Measurements from ENCODE around the gene TWIST2.

Gene TWIST2

GRCh38 chr2:238907717-238908173 is 59.9 kb downstream of the TWIST2 start:
- no peak for DNase-seq

DNA sequence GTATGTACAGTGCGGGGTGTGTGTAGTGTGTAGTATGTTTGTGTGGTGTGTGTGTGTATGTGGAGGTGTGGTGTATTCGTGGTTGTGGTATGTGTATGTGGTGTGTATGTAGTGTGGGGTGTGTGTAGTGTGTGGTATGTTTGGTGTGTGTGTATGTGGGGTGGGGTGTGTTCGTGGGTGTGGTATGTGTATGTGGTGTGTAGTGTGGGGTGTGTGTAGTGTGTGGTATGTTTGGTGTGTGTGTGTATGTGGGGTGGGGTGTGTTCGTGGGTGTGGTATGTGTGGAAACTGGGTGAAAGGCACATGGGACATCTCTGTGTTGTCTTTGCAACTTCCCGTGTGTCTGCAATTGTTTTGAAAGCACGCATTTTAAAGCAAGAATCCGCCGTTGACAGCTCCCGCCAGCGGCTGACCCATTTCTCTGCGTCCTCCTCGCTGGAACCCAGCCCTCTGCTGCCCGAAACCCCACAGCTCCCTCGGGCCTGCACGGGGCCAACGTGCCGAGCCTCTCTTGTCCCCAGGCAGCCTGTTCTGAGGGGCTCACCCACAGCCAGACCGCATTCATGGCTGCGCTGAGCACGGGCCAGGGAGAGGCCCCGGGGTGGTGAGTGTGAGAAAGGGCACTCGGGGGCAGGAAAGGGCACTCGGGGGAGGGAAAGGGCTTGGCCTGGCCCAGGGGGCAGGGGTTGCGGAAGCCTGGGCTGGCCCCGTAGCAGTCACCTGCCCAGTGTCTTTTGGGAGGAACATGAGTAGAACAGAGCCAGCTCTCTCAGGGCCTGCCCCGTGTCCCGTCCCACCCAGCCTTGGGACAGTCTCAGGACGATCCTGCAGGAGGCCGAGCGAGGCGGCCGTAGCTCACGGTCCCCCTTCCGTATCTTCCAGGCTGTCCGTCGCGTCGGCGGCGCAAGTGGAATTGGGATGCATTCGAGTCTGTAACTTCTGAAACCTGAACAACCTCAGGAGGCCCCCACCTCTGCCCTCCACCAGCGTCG is 61.4 kb downstream of the TWIST2 start:
- DNase-seq = no peak

GRCh38 chr2:238910751-238911351 is 63.0 kb downstream of the TWIST2 start:
- DNase-seq = no peak

- no peak for DNase-seq
These were observed 63.7 kb downstream of the TWIST2 start for GRCh38 chr2:238911376-238912227.

GRCh38 chr2:238912228-238912915 is 64.5 kb downstream of the TWIST2 start:
- DNase-seq = no peak

DNA sequence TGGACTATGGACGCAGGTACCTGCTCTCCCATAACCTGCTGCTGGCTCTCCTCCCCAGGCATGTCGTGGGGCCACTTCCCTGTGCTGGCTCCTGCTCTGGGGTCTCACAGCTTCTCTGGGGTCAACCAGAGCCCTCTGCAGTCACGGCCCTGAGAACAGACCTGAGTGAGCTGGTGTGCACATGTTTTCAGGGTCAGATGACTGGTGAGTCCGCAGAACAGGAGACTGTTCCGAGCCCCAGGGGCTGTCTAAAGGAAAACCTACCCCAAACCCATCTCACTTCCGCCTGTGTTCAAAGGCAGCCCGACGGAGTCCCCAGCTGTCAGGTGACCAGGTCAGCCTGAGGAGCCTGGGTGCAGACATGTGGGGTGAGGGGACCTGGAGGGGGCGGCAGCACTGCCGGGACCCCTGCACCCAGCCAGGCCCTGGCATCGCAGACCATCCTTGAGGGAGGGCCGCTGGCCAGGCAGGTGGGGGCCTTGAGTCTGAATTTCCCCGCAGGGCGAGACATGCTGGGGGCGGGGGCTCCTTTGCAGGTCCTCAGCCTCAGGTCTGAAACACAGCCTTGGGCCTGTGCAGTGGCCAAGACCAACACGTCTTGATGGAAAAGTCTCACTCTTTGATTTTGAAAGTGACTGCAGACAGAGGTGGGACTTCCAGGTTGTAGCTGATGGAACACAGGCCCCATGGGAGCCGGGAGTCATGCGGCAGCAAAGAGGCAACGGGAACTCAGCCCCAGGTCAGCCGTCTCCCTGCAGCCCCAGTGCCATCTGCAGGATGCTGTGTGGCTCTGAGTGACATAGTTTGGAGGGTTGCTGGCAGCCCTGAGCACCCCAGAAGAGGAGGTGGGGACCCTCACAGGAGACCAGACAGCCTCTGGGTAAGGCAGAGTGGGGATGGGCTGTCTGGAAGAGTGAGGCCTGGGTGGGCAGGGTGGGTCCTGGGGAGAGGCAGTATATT is 65.3 kb downstream of the TWIST2 start:
- no peak for DNase-seq

DNA sequence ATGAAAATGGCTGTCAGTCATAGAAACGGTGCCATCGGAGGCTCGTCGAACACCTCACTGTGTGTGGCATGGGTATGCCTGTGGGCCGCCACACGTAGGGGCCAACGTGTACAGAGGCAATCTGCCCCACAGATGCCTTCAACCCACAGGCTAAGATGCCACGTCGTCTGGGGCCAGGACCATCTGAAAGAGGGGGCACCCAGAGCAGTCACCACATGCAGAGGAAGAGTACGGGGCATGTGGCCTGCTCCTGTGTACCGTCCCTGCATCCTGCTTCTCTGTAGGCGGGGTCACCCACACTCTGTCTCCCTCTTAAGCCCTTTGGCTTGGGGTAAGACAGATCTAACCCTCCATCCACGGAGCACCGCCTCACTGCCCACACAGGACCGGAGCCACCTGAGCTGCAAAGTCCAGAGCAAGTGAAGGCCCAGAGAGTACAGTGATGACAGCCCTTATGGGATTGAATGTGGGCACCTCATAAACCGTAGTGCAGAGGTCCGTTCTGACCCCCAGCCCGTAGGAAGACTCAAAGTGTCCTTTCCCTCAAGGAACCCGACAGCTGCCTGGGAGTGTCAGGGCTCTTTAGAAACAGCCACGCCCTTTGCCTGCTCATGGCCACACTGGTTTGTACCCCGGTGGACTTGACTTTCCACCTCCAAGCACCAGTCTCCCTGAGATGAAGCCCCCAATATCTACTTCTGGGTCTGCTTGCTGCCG is 66.2 kb downstream of the TWIST2 start:
- no peak for DNase-seq

DNA sequence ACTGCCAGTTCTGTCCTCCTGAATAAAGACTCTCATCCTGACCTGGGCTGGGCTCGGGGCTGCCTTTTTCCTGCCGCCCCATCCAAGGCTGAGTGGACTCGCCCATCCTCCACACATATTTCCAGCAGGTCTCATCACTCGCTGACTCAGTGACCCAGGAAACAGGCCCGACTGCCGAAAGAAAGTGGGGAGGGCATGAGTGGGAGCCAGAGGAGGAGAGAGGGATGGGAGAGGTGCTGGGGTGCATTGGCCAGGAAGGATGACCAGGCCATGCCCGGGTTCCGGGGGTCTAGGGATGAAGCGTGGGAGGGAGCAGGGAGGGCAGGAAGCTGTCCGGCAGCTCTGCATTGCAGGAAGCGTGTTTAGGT is 66.7 kb downstream of the TWIST2 start:
- DNase-seq = no peak

DNA sequence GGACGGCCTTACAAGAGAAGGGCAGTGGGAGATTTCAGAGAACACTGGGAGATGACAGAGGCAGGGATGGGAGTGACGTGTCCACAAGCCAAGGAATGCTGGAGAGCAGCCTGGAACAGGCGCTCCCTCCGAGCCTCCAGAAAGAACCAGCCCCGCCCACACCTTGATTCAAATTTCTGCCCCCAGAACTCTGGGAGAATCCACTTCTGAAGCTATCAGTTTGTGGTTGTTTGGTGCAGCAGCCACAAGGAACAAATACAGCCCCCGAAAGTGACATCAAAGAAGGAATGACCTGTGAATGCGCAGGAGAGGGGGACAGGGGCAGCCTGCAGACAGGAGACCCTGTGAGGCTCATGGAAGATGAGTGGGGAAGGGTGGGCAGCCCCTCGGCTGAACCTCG is 67.3 kb downstream of the TWIST2 start:
- no peak for DNase-seq

DNA sequence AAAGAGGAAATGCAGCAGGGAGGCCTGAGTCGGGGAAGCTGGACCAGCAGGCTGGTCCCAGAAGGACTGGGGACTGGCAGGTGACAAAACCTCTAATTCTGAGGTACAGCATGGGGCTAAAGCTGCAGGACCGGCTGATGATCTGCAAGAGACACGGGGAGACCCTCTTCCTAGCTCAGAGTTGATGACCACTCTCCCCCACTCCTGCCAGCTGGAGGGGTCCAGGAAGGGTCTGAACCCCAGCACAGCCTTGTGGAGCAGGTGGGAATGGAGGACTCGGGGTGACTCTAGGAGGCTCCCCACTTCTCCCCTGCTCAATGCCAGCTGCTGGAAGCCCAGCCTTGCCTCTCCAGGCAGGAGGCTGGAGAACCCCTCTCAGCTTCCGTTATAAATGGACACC is 67.7 kb downstream of the TWIST2 start:
- no peak for DNase-seq

GRCh38 chr2:238916176-238916874 is 68.4 kb downstream of the TWIST2 start:
- DNase-seq = no peak

- no peak for DNase-seq
These were observed 69.1 kb downstream of the TWIST2 start for GRCh38 chr2:238916875-238917590.

- no peak for DNase-seq
These were observed 71.4 kb downstream of the TWIST2 start for GRCh38 chr2:238919307-238919706.

DNA sequence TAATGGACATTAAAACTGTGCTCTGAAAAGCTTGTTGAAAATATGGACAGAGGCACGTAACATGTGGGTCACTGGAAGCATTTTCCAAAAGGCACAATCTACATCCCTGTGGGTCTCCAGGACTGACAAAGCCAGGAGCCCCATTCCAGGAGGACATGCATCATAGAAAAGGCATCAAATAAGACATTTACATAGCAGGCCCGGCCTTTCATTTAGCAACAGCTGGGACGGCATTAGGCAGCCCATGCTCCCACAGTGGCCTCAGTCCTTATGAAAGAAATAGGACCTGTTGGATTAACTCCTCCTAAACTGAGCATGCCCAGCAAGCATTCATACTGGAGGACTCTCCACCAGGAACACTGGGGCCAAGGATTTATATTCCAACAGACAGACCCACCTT is 72.2 kb downstream of the TWIST2 start:
- no peak for DNase-seq

GRCh38 chr2:238920601-238921001 is 72.7 kb downstream of the TWIST2 start:
- no peak for DNase-seq

GRCh38 chr2:238921259-238921658 is 73.4 kb downstream of the TWIST2 start:
- DNase-seq = no peak

DNA sequence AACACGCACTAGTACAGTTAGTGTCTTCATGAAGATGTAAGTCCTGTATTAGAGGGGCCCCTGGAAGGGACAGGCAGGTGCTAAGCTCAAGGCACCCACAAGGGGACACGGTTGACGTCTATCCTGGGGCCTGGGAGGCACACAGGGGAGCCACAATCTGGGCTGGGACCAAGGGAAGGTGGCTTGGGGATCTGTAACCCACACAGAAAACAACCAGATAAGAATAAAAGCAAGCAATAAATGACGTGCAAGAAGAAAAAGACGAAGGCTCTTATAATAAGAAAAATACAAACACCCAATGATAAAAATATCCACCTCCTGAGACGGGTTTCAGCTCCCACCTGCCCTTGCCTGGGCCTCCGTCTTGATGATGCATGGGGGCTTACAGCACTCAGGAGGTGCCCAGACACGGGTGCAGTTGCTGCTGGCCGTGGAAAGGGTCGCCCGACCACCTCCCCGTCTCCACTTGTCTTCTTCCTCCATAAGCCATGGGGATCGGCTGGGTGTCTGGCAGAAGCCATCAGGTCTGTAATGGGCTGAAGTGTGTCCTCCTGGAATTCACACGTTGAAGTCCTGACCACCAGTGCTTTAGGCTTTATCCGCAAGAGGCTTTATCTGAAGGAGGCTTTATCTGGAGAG is 73.9 kb downstream of the TWIST2 start:
- DNase-seq = no peak

GRCh38 chr2:238922435-238922834 is 74.5 kb downstream of the TWIST2 start:
- DNase-seq = no peak

DNA sequence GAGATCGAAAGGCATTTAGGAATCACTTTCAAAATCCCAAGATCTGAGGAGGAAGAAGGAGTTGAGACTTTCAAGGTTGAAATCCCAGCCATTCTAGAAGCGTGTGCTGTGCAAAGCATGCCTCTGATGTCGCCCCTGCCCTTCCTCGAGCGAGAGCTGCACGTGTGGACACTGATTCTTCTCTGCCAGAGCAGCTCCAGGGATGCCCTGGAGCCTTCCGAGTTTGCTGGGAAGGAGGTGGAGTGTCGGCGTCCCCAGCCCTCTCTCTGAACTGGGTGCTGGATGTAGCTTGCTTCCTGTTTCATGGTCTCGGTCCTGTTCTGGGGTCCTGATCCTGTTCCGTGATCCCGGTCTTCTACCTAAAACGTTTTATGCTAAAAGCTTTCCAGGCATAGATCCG is 76.1 kb downstream of the TWIST2 start:
- DNase-seq = no peak

Data from activated CD8-positive, alpha-beta memory T cell treated with anti-CD3 and anti-CD28 coated beads for 24 hours (primary cell).